HepG2 (cell line): Measurements from ENCODE around the gene ZFAND2B. TPM values are rescaled to one million over a fixed set of nuclear protein-coding genes. Genes with fewer than 3 reads are reported as not detected.

Experiments used
- AHR ChIP-seq: IDR thresholded peaks from 2 replicates; pipeline ENCODE4 v1.6.1; 2018; ENCODE audit warnings: missing genetic modification reagents, missing compliant biosample characterization
- CEBPG ChIP-seq: IDR thresholded peaks from 2 replicates; pipeline ENCODE4 v1.6.1; 2016
- CHD2 ChIP-seq: IDR thresholded peaks from 2 replicates; pipeline ENCODE4 v1.6.1; 2011; ENCODE audit warnings: low read depth, low read length, improper control_type of control experiment
- KDM1A ChIP-seq: IDR thresholded peaks from 2 replicates; pipeline ENCODE4 v1.6.1; 2016; ENCODE audit warnings: missing compliant biosample characterization
- PBX2 ChIP-seq: IDR thresholded peaks from 2 replicates; pipeline ENCODE4 v1.6.1; 2016; ENCODE audit warnings: control low read depth
- PHF8 ChIP-seq: sonication (generic); formaldehyde crosslinking; IDR thresholded peaks from 2 replicates; pipeline ENCODE4 v1.5.0; 2020; ENCODE audit warnings: missing genetic modification reagents
- PREB ChIP-seq: sonication (generic); formaldehyde crosslinking; IDR thresholded peaks from 2 replicates; pipeline ENCODE4 v1.4.0; 2020; ENCODE audit warnings: missing genetic modification reagents
- TFE3 ChIP-seq: IDR thresholded peaks from 2 replicates; pipeline ENCODE4 v1.6.1; 2016
- ZFP37 ChIP-seq: sonication (generic); formaldehyde crosslinking; IDR thresholded peaks from 2 replicates; pipeline ENCODE4 v1.4.0; 2020; ENCODE audit warnings: missing genetic modification reagents, borderline replicate concordance
- ZFP91 ChIP-seq: sonication (generic); formaldehyde crosslinking; IDR thresholded peaks from 2 replicates; pipeline ENCODE4 v1.9.0; 2022; ENCODE audit warnings: missing genetic modification reagents, mild to moderate bottlenecking, borderline replicate concordance
- ZNF18 ChIP-seq: sonication (generic); formaldehyde crosslinking; IDR thresholded peaks from 2 replicates; pipeline ENCODE4 v1.8.0; 2022; ENCODE audit warnings: mild to moderate bottlenecking, missing genetic modification reagents; ENCODE audit not compliant: insufficient replicate concordance
- ZNF260 ChIP-seq: sonication (generic); formaldehyde crosslinking; IDR thresholded peaks from 2 replicates; pipeline ENCODE4 v1.4.0; 2020; ENCODE audit warnings: missing genetic modification reagents, low read depth, mild to moderate bottlenecking, borderline replicate concordance
- ZNF275 ChIP-seq: sonication (generic); formaldehyde crosslinking; IDR thresholded peaks from 2 replicates; pipeline ENCODE4 v1.8.0; 2022; ENCODE audit warnings: missing genetic modification reagents, mild to moderate bottlenecking, inconsistent platforms, borderline replicate concordance
- ZNF317 ChIP-seq: sonication (generic); formaldehyde crosslinking; IDR thresholded peaks from 2 replicates; pipeline ENCODE4 v1.5.0; 2020; ENCODE audit warnings: mild to moderate bottlenecking, missing genetic modification reagents
- ZNF326 ChIP-seq: sonication (generic); formaldehyde crosslinking; IDR thresholded peaks from 2 replicates; pipeline ENCODE4 v1.4.0; 2020; ENCODE audit warnings: missing genetic modification reagents, borderline replicate concordance
- ZNF333 ChIP-seq: sonication (generic); formaldehyde crosslinking; IDR thresholded peaks from 2 replicates; pipeline ENCODE4 v1.4.0; 2020; ENCODE audit warnings: mild to moderate bottlenecking, missing genetic modification reagents, borderline replicate concordance
- ZNF350 ChIP-seq: sonication (generic); formaldehyde crosslinking; IDR thresholded peaks from 2 replicates; pipeline ENCODE4 v1.4.0; 2020; ENCODE audit warnings: mild to moderate bottlenecking, low read depth, missing genetic modification reagents, borderline replicate concordance
- ZNF616 ChIP-seq: sonication (generic); formaldehyde crosslinking; IDR thresholded peaks from 2 replicates; pipeline ENCODE4 v1.5.0; 2020; ENCODE audit warnings: low read depth, mild to moderate bottlenecking, missing genetic modification reagents
- ZNF652 ChIP-seq: IDR thresholded peaks from 2 replicates; pipeline ENCODE4 v1.6.1; 2016; ENCODE audit warnings: low read depth, borderline replicate concordance
- ZNF724P ChIP-seq: sonication (generic); formaldehyde crosslinking; IDR thresholded peaks from 2 replicates; pipeline ENCODE4 v1.8.0; 2022; ENCODE audit warnings: missing genetic modification reagents, borderline replicate concordance
- ZSCAN31 ChIP-seq: sonication (generic); formaldehyde crosslinking; IDR thresholded peaks from 2 replicates; pipeline ENCODE4 v1.5.0; 2020; ENCODE audit warnings: low read depth, mild to moderate bottlenecking, missing genetic modification reagents
- polyA plus RNA-seq, 8 experiments: library from polyadenylated mRNA; depleted of rRNA in 3 of 8; stranded (reverse) in 7 of 8; unstranded in 1 of 8; fragments of >200 nt; fragmentation: Illumina TruSeq in 4 of 8; extraction: Trizol in 4 of 8; gene quantifications; 2 replicates each; pipeline versions ENCODE4 v1.2.1 to v1.2.3, GENCODE V29; 2011 to 2016; ENCODE audit warnings: low read depth in 4 of 8, missing spikeins in 1 of 8, mixed read lengths in 1 of 8; ENCODE audit not compliant: insufficient read depth in 1 of 8
- total RNA-seq, 5 experiments: library from RNA; depleted of rRNA; stranded (reverse); fragments of >200 nt; fragmentation: Illumina TruSeq; extraction: Trizol; gene quantifications; 2 replicates each; pipeline ENCODE4 v1.2.3, GENCODE V29; 2016; ENCODE audit warnings: low read depth in 1 of 5

ZFAND2B gene
- total and polyA plus RNA-seq, 2 of the 13 experiments (the other 11 are each of a cell fraction or from before 2014, with no cell fraction given), result 53.3 to 115 TPM

- TF ChIP-seq ZSCAN31 (CRISPR knock-in tag) (peak; percentile 90), CEBPG (CRISPR knock-in tag) (no peak), KDM1A (CRISPR knock-in tag) (no peak), ZNF616 (CRISPR knock-in tag) (peak; percentile 80), ZNF333 (CRISPR knock-in tag) (no peak; the same call in 1 of the 2 replicates), ZNF326 (CRISPR knock-in tag) (no peak), PBX2 (CRISPR knock-in tag) (no peak), TFE3 (CRISPR knock-in tag) (0 out of 2 replicates have a peak, but pooled peaks have one; percentile 12), ZNF724P (CRISPR knock-in tag) (no peak), ZNF652 (no peak; the same call in 1 of the 2 replicates), PREB (CRISPR knock-in tag) (peak; percentile 27; the same call in 1 of the 2 replicates), PHF8 (CRISPR knock-in tag) (peak; percentile 100), CHD2 (0 out of 2 replicates have a peak, but pooled peaks have one; percentile 28), ZNF317 (CRISPR knock-in tag) (peak; percentile 76), ZFP37 (CRISPR knock-in tag) (peak; percentile 95; the same call in 1 of the 2 replicates), ZNF350 (peak; percentile 92), ZNF275 (CRISPR knock-in tag) (peak; percentile 69), ZNF18 (CRISPR knock-in tag) (no peak), ZNF260 (no peak), ZFP91 (CRISPR knock-in tag) (peak; percentile 74; the same call in 1 of the 2 replicates), AHR (CRISPR knock-in tag) (peak; percentile 81)
Measured at GRCh38 chr2:219160186-219161017, 46.2 kb upstream of the ZFAND2B start, which contains the start of gene NHEJ1 (continued).
